WERI-Rb-1 (cell line): ENCODE results near the gene LYRM4.
A peak's percentile ranks its signal among the peaks of the same experiment; 100 is the strongest.

Experiments
- DNase-seq: peaks from one replicate; pipeline ENCODE4 v3.0.0-alpha.2; 2020
- H3K27ac ChIP-seq: fragments of 250-450 bp; sonication (Bioruptor Pico); 2 replicates; pipeline ENCODE4 v1.5.1; 2020; ENCODE audit warnings: mild to moderate bottlenecking, moderate library complexity
- H3K27me3 ChIP-seq: fragments of 250-450 bp; sonication (Bioruptor Pico); 2 replicates; pipeline ENCODE4 v1.5.1; 2021; ENCODE audit warnings: mild to moderate bottlenecking, low read depth, moderate library complexity; ENCODE audit not compliant: insufficient read depth, severe bottlenecking
- H3K36me3 ChIP-seq: fragments of 250-450 bp; sonication (Bioruptor Pico); 2 replicates; pipeline ENCODE4 v1.5.1; 2020; ENCODE audit warnings: mild to moderate bottlenecking, moderate library complexity
- H3K4me3 ChIP-seq: 2 replicates; pipeline ENCODE4 v1.5.1; 2011; ENCODE audit warnings: low read depth, mild to moderate bottlenecking, control low read depth, low read length
- H3K9me3 ChIP-seq: fragments of 250-450 bp; sonication (Bioruptor Pico); 2 replicates; pipeline ENCODE4 v1.5.1; 2021; ENCODE audit warnings: mild to moderate bottlenecking, moderate library complexity; ENCODE audit not compliant: severe bottlenecking
- TF ChIP-seq, protein P1 (sequence below): IDR thresholded peaks from 2 replicates; pipeline ENCODE4 v1.5.1; 2011; ENCODE audit warnings: low read depth, mild to moderate bottlenecking, control low read depth, inconsistent platforms, low read length

Gene LYRM4

DNA sequence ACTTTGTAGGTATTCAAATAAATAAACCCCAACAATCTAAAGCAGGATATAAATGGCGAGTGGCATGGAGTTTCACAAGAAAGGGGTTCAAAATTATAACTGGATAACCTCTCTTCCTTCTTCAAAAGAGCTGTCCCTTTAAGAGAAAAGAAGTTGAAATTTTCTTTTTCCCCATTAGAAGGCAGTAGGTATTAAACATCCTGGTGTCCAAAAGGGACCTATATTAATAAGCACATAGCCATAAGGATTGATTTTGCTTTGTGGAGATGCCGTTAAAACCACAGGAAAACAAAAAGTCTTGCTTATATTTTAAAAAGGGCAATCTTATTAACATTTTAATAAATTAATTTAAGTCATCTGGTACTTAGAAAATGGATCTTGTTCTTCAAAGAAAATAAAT, 76.5 kb downstream of the LYRM4 start:
- no peaks in the 10 kb centered on the region for H3K27me3 ChIP-seq
- H3K27ac ChIP-seq = no peak overlapping the region
- H3K4me3 ChIP-seq = no peak overlapping the region
- TF ChIP-seq, protein P1, sequence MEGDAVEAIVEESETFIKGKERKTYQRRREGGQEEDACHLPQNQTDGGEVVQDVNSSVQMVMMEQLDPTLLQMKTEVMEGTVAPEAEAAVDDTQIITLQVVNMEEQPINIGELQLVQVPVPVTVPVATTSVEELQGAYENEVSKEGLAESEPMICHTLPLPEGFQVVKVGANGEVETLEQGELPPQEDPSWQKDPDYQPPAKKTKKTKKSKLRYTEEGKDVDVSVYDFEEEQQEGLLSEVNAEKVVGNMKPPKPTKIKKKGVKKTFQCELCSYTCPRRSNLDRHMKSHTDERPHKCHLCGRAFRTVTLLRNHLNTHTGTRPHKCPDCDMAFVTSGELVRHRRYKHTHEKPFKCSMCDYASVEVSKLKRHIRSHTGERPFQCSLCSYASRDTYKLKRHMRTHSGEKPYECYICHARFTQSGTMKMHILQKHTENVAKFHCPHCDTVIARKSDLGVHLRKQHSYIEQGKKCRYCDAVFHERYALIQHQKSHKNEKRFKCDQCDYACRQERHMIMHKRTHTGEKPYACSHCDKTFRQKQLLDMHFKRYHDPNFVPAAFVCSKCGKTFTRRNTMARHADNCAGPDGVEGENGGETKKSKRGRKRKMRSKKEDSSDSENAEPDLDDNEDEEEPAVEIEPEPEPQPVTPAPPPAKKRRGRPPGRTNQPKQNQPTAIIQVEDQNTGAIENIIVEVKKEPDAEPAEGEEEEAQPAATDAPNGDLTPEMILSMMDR = no peak
- no peak for DNase-seq
- H3K9me3 ChIP-seq = no peaks in the 10 kb centered on the region
- no peaks in the 10 kb centered on the region for H3K36me3 ChIP-seq

DNA sequence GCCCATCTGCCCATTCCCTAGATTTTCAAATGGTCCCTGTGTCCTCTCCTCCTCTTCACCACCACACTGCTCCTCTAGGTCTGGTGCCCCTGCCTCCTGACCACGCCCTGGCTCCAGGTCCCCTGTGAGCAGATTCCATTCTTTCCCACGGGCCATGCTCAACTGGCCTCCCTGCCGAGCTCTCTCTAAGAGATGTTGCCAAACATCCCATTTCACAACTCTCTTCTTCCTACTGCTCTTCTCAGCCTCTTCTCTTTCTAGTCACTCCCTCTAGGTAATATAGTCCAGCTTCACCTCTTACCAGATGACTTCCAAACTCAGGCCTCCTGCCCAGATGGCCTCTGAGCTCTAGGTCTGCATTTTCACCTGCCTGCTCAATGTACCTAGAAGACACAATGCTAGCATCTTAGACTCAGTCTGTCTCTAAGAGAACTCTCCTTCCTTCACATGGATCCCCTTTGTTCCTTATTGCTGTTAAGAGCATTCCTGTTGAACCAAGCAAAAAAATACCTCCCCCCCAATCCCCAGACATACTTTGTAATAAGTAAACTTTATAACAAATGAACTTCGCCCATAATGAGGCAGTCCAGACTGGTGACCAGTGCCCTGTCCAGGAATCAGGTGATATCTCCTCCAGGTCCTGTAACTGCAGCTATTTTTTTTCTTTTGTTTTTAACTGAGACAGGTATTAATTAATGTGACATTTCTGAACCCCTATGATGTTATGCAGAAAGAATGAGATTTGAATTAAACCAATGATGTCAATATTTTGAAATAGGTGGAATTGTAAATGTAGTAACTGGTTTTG, 79.0 kb downstream of the LYRM4 start:
- Histone ChIP-seq H3K36me3 (no peaks in the 10 kb centered on the region), H3K9me3 (no peaks in the 10 kb centered on the region), H3K27ac (no peak overlapping the region), H3K27me3 (no peaks in the 10 kb centered on the region), H3K4me3 (no peak overlapping the region)
- TF ChIP-seq, protein P1 = no peak
- no peak for DNase-seq

DNA sequence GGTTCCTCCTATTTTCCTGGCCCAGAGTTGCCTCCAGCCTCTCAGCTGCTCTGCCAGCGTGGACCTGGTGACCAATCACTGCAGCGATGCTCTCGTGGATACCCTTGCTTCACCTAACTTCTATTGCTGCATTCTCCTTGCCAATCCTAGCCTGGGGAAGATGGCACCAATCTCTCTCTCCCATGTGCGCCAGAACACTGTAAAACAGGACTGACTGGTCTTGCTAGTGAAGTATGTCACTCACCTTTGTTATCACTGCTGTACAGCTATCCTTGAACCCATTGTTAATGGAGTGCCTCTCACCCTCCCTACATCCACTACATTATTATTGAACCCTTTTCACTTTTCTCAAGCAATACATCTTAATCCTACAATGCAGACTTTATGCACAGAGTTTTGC, 80.1 kb downstream of the LYRM4 start:
- Histone ChIP-seq H3K36me3 (no peaks in the 10 kb centered on the region), H3K27ac (no peak overlapping the region), H3K9me3 (no peaks in the 10 kb centered on the region), H3K4me3 (no peak overlapping the region), H3K27me3 (no peaks in the 10 kb centered on the region)
- TF ChIP-seq, protein P1 = no peak
- DNase-seq = no peak

DNA sequence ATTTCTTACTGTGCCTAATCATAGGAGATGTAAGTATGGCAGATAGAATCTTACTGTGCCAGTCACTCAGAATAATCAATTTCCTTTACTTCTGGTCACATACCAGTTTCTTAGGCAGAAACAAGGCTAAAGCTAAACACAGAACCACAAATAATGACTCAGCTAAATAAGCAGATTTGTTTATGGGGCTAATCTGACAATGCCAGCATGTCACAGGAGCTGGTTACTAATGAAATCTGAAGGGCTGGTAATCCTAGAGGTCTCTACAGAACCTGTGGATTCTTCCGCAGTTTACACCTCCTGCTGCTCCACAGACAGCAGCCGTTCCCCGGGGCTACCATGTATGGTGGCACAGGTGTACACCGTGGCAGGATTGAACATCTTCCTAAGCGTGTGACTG, 80.8 kb downstream of the LYRM4 start:
- peak overlapping the region; percentile 22 for H3K27ac ChIP-seq
- H3K36me3 ChIP-seq = no peaks in the 10 kb centered on the region
- H3K27me3 ChIP-seq = no peaks in the 10 kb centered on the region
- H3K4me3 ChIP-seq = no peak overlapping the region
- peak; percentile 81 for DNase-seq
- no peaks in the 10 kb centered on the region for H3K9me3 ChIP-seq
- TF ChIP-seq, protein P1 = no peak

DNA sequence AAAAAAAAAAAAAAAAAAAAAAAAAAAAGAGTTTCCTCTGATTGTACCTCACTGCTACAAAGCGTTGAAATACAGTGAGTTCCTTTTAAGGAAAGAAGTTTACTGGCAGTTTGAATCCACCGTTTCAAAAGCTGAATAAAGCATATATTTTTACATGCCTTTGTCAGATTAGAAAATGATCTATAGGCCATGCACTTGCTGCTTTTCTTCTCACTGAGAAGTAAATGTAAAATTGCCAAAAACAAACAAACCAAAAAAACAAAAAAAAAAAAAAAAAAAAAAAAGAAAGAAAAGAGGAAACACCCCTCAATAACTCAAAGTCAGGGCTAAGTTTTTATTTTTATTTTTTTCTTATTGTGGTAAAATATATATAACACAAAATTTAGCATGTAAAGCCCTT, 81.9 kb downstream of the LYRM4 start:
- Histone ChIP-seq H3K27ac (no peak overlapping the region), H3K36me3 (no peaks in the 10 kb centered on the region), H3K4me3 (no peak overlapping the region), H3K9me3 (no peaks in the 10 kb centered on the region), H3K27me3 (no peaks in the 10 kb centered on the region)
- TF ChIP-seq, protein P1 = no peak
- DNase-seq = no peak

DNA sequence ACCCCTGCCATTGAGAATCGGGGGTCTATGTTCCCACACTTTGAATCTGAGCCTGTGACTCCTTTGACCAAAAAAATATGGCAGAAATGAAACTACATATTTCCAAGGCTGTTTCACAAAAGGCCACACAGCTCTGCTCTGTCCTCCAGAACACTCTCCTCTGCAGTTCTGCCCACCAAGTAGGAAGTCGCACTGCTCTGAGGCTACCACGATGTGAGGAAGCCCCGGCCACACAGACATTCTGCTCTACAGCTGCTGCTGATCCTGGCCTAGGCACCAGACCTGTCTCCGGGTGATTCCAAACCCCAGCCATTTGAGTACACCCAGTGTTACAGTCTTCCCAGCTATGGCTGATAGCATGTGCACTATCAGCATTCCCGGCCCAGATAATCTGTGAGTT, 85.1 kb downstream of the LYRM4 start:
- DNase-seq = no peak
- Histone ChIP-seq H3K36me3 (no peaks in the 10 kb centered on the region), H3K27ac (no peak overlapping the region), H3K9me3 (no peaks in the 10 kb centered on the region), H3K4me3 (no peak overlapping the region), H3K27me3 (no peaks in the 10 kb centered on the region)
- TF ChIP-seq, protein P1 = no peak
